CMK (cell line): ENCODE results near the gene CHST3.

Experiments
- DNase-seq: peaks from one replicate; pipeline ENCODE4 v3.0.0-alpha.2; 2010; ENCODE audit warnings: low read depth

CHST3 gene

DNA sequence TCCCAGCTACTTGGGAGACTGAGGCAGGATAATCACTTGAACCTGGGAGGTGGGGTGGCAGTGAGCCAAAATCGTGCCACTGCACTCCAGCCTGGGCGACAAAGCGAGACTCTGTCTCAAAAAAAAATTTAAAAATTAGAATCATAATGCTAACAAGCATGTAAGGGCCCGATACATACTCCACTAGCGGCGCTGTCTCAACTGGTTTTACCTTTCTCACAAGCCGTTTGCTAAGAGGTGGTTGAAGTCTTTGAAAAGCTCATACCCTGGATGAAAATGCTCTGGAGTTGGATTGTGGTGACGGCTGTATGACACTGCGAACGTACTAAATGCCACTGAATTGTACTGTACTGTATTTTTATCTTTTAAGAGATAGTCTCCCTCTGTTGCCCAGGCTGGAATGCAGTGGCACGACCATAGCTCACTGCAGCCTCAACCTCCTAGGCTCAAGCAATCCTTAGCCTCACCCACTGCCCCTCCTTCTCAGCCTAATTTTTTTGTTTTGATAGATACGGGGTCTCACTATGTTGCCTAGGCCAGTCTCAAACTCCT is 94.2 kb downstream of the CHST3 start:
- DNase-seq = no peak

DNA sequence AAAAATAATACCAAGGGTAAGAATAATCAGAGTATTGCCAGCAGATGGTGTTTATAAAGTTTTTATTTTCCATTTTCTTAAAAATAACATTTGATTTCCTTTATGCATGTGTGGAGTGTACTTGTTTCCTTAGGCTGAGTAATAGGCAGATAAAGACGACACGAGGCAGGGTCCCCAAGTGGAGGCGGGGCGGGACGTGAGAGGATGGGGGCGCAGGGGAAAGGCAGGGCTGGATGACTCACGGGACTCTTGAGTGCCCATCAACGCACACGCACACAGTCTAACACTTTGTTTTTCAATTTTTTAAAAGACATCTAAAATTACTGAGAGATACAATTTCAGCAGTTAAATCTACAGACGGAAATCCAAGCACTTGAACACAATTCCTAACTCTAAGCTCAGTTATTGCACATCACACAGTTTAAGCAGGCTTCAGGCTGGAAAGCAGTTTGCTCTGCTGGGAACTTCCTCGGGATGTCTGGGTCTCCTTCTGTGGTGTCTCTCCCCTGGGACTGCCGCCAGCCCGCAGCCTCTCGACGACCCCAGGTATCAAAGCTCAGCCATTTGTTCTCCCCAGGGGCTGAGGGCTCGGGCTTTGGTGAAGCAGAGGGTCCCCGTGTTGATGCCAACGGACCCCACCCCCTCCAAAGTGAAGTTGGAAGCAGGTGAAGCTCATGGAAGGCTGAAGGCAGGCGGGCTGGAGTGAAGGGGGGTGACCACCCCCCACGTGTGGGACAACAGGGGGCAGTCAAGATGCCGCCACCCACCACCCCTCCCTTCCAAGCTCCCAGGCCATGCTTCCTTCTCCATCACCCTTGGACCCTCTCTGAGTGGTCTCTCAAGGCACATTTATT is 95.0 kb downstream of the CHST3 start:
- DNase-seq = no peak

DNA sequence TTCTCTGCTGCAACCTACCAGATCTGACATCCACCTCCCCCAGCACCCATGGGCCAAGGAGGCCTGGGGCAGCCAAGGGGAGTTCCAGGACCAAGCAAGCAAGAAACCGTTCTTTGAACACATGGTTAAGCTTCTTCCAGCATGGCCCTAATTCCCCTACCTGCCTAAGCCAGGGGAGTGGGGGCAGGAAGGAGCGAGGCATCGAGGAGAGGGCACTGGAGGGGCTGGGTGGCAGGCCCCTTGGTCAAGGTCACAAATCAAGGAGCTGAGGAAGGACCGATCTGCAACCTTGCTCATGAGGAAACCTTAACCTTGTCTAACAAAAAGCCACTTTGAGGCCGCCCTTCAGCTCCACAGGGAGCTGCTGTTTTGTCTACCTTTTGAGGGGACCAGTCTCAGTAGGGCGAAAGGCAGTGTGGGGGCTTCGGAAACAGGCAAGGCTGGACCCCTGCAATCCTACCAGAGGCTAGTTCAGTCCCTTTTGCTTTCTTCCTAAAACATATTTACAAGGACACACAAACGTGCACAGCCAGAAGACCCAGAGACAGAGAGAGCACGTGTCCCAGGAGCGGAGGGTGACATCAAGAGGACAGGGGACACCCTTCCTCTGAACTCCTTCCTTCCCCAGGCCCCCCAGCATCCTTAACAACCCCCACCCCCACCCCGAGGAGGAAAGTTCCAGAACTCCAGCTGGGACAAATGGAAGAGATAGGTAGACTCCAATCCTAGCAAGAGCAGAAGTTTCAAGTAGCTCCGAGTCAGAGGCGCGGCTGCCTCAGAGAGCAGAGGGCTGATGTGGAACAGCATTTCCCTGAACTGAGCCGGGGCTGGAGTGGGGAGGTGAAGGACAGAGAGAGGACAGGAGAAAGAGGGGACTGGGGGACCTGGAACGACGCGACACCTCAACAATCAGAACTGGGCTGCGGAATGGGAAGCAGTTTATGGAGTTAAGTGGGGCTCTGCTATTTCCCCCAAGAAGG is 95.9 kb downstream of the CHST3 start:
- no peak for DNase-seq

DNA sequence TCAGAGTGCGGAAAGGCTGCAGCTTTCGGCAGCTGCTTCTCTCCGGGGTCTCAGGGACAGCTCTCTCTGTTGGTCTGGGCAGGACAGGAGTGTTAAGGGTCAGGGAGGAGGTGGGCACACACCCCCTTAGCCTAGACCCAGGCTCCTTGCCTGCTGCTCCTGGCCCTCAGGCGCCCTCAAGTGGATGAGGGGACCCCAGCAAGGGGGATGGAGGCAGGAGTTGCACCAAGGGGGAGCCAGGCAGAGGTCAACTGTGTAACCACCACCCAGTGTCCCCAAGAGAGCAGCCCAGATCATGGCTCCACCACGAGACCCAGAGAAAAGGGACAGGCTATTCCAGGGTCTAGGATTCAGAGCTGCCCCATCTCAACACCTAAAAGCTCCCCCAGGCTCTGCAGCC is 97.3 kb downstream of the CHST3 start:
- no peak for DNase-seq

DNA sequence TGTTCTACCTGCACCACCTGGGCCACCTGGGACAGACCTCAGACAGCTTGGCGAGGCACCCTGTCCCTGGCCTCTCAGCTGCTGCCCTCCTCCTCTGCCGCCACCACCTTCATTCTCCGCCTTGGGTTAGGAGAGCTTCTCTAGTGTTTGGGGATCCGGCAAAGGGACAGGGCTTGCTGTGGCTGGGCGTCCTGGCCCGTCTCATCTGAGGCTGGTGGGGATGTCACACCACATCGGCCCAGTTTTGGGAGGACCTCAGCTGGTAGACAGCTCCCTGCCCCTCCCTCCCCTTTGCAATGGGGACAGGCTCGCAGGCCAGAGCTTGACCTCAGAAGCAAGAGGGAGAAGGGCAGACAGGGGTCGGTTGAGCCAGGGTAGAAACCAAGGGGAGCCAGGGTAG is 97.7 kb downstream of the CHST3 start:
- no peak for DNase-seq

DNA sequence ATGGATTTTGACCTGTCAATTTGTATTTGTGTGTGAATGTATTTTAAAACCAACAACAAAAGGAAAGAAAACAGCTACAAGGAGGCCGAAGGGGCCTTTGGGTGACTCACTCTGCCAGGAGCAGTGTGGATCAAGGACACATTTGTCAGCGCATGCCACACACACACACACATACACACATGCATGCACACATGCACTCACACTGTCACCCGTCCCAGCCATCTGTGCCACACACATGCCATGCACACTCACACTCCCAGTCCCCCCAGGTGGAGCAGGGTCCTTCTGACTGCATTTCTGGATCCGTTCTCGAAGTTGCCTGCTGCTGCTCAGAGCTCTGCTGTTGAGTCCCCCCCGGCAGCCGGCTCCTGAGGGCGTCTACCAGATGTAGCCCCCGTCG is 98.2 kb downstream of the CHST3 start:
- no peak for DNase-seq
